HG02840 (cell line): ENCODE measurements around the gene SYNE4.
"Not testable (repeated sequence)": the region's sequence is repeated elsewhere in the genome, so short reads cannot be mapped to it uniquely, and the experiment has no call there.

ENCODE experiments used
- ATAC-seq: cut with Tn5 transposase; IDR thresholded peaks from one replicate; pipeline ENCODE4 v1.9.1; 2021; ENCODE audit warnings: mild to moderate bottlenecking, moderate library complexity, moderate number of reproducible peaks; ENCODE audit not compliant: unreplicated experiment, low FRiP score

SYNE4 gene

DNA sequence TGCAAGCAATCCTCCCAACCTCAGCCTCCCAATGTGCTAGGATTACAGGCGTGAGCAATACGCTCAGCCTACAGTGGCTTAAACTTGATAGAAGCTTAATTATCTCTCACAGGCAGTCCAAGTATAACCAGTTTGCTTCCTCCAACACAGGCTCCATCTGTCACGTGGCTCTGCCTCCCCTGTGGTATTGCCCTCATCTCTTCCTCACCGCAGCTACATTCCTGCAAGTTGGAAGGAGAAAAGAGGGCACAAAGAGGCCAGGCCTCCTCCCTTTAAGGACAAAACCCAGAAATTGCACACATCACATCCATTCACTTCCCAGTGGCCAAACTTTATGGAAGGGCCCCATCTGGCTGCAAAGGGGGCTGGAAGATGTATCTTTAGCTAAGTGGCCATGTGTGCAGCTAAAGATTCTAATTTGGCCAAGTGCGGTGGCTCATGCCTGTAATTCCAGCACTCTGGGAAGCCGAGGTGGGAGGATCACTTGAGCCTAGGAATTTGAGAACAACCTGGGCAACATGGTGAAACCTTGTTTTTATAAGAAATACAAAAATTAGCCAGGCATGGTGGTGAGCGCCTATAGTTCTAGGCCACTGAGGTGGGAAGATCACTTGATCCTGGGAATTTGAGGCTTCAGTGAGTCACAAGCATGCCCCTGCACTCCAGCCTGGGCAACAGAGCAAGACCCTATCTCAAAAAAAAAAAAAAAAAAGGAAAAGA lies 16.7 kb downstream of the SYNE4 start:
- ATAC-seq, result no peak

DNA sequence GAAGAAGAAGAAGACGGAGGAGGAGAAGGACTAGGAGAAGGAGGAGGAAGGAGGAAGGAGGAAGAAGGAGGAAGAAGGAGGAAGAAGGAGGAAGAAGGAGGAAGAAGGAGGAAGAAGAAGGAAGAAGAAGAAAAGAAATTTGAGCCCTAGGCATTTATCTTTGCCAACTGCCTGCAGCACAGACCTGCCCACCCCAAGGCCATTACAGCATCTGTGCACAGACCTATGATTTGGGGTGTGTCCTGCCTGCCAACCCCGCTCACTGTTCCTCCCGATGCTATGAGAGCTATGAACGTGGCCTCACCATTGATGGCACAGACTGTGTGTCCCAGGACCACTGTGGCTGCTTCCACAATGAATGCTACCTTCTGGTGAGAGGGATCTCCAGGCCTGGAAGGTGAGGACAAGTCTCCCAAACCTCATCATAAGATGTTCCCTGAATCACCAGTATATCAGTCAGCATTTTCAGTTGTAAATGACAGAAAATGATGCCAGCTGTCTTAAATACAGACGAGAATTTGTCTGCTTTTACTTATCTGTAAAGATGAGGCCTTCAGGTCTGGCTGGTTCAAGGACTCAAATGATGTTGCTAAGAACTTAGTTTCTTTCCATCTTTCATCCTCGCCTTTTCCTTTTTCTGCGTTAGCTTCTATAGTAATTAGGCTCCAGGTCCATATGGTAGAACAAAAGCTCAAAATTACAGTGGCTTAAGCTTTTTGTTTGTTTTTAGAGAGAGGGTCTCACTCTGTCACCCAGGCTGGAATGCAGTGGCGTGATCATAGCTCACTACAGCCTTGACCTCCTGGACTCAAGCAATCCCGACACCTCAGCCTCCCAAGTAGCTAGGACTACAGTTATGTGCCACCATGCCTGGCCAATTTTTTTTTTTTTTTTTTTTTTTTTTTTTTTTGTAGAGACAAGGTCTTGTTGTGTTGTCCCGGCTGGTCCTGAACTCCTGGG lies 17.6 kb downstream of the SYNE4 start:
- ATAC-seq, result no peak

DNA sequence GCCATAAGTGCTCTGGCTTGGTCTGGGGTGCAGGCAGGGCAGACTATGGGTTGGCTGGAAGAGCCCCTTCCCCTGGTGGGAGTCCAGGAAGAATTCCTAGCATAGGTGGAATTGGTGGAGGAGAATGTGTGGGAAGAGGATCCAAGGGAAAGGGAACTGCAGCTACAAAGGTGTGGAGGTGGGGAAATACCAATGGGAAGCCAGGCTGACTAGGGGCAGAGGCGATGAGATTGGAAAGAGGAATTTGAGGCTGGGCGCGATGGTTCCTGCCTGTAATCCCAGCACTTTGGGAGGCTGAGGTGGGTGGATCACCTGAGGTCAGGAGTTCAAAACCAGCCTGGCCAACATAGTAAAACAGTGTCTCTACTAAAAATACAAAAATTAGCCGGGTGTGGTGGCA lies 18.5 kb downstream of the SYNE4 start:
- ATAC-seq, result no peak

- ATAC-seq, result no peak
Measured at GRCh38 chr19:35988824-35989223, 19.8 kb downstream of the SYNE4 start.

DNA sequence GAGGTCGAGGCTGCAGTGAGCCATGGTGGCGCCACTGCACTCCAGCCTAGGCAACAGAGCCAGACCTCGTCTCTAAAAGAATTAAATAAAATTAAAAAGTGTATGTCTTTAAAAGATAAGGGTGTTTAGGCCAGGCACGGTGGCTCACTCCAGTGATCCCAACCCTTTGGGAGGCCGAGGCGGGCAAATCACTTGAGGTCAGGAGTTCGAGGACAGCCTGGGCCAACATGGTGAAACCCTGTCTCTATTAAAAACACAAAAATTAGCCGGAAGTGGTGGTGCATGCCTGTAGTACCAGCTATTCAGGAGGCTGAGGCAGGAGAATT lies 21.1 kb downstream of the SYNE4 start:
- no peak for ATAC-seq

DNA sequence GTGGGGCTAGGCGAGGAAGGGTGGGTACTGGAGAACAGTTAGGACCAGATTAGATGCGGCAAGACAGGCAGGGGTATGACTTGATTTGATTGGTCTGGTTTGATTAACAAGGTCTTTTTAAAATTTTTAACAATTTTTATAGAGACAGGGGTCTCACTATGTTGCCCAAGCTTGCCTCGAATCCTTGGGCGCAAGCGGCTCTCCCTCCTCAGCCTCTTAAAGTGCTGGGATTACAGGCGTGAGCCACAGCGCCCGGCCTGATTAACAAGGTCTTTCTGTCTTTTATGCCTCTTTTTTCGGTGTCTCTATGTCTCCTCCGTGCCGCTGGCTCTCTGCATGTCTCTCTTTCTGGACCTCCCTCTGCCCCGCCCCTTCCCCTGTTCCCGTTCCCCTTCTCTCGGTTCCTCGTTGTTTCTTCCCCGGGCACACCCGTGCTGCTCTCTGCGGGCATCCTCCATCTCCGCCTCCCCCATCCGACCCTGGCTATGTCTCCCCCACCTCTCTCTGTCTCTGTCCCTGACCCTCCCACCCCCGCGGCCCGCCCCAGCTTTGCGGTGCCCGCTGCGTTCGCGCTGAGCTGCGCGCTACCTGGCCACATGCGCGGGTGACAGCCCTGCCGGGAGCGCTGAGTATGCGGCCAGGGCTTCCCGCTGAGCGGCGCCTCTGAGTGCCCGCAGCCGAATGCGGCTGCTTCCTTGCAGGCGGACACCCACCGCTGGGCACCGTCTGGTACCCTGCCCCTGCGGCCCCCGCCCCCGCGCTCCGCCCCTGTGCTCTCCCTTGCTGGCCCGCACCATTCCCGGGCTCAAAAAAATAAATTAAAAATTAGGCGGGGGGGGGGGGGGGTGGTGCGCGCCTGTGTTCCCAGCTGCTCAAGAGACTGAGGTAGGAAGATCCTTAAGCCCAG lies 21.7 kb downstream of the SYNE4 start:
- no peak for ATAC-seq

GRCh38 chr19:35986111-35986510 lies 22.5 kb downstream of the SYNE4 start:
- no peak for ATAC-seq

DNA sequence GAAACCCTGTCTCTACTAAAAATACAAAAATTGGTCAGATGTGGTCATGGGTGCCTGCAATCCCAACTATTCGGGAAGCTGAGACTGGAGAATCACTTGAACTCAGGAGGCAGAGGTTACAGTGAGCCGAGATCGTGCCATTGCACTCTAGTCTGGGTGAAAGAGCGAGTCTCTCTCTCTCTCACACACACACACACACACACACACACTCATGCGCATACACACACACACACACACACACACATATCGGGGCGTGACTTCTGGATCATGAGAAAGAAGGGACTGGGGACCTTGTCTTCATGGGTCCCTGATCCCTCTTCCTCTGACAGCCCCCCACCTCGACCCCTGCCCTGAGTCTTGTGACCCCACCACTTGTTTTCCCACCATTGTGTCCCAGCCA lies 25.4 kb downstream of the SYNE4 start:
- no peak for ATAC-seq

GRCh38 chr19:35980997-35981396 lies 27.6 kb downstream of the SYNE4 start:
- ATAC-seq, result not testable (repeated sequence)

GRCh38 chr19:35978832-35979365 lies 29.7 kb downstream of the SYNE4 start:
- no peak for ATAC-seq

DNA sequence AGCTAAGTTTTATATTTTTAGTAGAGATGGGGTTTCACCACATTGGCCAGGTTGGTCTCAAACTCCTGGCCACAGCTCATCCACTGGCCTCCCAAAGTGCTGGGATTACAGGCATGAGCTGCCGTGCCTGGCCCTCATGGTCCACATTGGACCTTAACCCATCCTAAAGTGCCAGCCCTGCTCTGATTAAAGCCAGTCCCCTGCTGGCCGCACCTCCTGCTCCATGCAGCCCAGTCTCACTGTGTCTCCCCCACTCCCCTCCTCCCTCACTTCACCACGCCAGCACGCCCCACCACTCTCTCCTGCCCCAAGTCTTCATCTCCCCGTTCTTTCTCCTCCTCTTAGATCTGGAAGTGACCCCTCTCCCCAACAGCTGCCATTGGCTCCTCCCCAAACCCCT lies 30.3 kb downstream of the SYNE4 start:
- ATAC-seq, result no peak

- ATAC-seq, result no peak
Measured at GRCh38 chr19:35977446-35978222, 31.0 kb downstream of the SYNE4 start.

GRCh38 chr19:35975608-35976214 lies 32.9 kb downstream of the SYNE4 start:
- ATAC-seq, result no peak

DNA sequence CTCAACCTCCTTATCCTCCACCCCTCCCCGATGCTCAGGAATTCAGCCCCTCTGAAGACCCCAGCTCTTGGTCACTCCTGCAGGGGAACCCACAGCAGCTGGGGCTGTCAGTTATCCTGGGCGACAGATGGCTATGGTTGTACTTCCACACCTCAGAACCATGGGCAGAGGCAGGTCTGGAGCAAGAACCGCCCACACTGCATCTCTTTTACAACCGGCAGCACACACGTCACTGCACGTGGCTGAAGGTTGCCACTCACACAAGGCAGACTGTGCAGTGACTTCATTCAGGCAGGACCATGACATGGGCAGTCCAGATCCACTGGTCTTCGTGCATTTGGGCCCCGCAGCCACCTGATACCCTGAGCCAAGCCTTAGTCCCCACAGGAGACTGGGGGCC lies 35.1 kb downstream of the SYNE4 start:
- no peak for ATAC-seq

- no peak for ATAC-seq
Measured at GRCh38 chr19:35966771-35967170, 41.8 kb downstream of the SYNE4 start.

- no peak for ATAC-seq
Measured at GRCh38 chr19:35963514-35963913, 45.1 kb downstream of the SYNE4 start.

DNA sequence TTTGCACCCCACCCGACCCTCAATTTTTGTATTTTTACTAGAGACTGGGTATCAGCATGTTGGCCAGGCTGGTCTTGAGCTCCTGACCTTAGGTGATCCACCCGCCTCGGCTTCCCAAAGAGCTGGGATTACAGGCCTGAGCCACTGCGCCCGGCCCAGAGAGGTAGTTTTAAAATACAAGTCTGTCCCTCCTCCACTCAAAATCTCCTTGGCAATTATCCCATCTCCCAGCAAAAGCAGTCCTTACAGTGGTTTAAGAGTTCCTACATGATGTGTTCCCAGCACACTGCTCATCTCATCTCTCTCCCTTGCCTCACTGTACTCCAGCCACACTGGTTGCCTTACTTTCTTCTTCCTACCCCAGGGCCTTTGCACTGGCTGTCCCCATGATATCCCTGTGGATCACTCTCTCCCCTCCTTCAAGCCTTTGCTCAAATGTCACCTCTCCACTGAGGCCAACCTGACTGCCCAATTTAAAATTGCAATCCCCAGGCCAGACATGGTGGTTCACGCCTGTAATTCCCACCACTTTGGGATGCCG lies 48.1 kb downstream of the SYNE4 start:
- ATAC-seq, result no peak

- ATAC-seq, result no peak
Measured at GRCh38 chr19:35959968-35960320, 48.7 kb downstream of the SYNE4 start.
